ENCODE results near the gene PAX7. TPM values are rescaled to one million over a fixed set of nuclear protein-coding genes. Genes with fewer than 3 reads are reported as not detected.

The PAX7 gene
- total and polyA plus RNA-seq, 9 of the 15 experiments (the other 6 are each of a cell fraction or from before 2014, with no cell fraction given) = not detected

DNA sequence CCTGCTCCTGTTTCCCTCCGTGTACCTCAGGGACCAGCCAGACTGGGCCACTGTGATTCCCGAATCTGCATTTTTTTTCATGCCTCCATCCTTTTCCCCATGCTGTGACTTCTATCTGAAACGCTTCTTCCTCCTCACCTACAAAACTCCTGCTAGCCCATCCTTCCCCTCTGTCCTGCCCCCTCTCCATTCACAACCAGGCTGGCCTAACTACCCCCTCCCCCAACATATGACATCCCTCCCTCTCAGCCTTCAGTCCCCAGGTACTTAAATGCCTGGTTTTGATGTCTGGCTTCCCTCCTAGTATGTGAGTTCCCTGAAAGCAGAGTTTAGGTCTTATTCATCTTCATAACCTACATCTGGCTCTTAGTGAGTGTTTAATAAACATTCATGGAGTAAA lies 146.1 kb downstream of the PAX7 start:
- no peaks in the 10 kb centered on the region for H3K9me3 ChIP-seq (replicated peaks; ENCODE audit: control insufficient read depth, insufficient read depth, low read depth, low read length)
- no peak for TF ChIP-seq ZNF3 (CRISPR knock-in tag; IDR thresholded peaks at IDR 0.05)
- TF ChIP-seq GATA2 (CRISPR knock-in tag; IDR thresholded peaks at IDR 0.05) = no peak
- TF ChIP-seq CLOCK (CRISPR knock-in tag; IDR thresholded peaks at IDR 0.05; ENCODE audit: borderline replicate concordance) = no peak
- TF ChIP-seq GTF2E2 (tag; IDR thresholded peaks at IDR 0.05) = no peak
- no peak for TF ChIP-seq ZNF561 (CRISPR knock-in tag; conservative IDR thresholded peaks at IDR 0.05)
- no peak for TF ChIP-seq CEBPG (CRISPR knock-in tag; IDR thresholded peaks at IDR 0.05)
- TF ChIP-seq CEBPG (tag; conservative IDR thresholded peaks at IDR 0.05 in 1 of 2, IDR thresholded peaks at IDR 0.05 in 1 of 2) = no peak
- TF ChIP-seq FOXJ2 (tag; IDR thresholded peaks at IDR 0.05) = no peak
- TF ChIP-seq ILF3 (IDR thresholded peaks at IDR 0.05; ENCODE audit: borderline replicate concordance) = no peak
- TF ChIP-seq PCBP2 (IDR thresholded peaks at IDR 0.05; ENCODE audit: low read depth, low read length, poor library complexity, severe bottlenecking) = no peak
- TF ChIP-seq REST (IDR thresholded peaks at IDR 0.05; ENCODE audit: borderline replicate concordance) = no peak
- no peak for TF ChIP-seq REST (CRISPR knock-in tag; IDR thresholded peaks at IDR 0.05; ENCODE audit: low read depth)
- no peak for TF ChIP-seq ZNF75A (CRISPR knock-in tag; IDR thresholded peaks at IDR 0.05)

More for the DNA sequence above, 146.1 kb downstream of the PAX7 start:
- ChIA-PET CTCF (ENCODE audit: low intra/inter-chr PET ratio) (no interaction called here), POLR2A (no interaction called here)
- H3K4me2 ChIP-seq (ENCODE audit: insufficient read depth, low read length) = no peak overlapping the region
- intact Hi-C loops (cut with micrococcal nuclease) (no loop called here), in situ Hi-C loops (cut with MboI) (no loop called here)
- no peaks in the 10 kb centered on the region for H3K79me2 ChIP-seq (ENCODE audit: control insufficient read depth, insufficient read depth, low read length)
- ATAC-seq (no peak), FAIRE-seq (no peak), DNase-seq (ENCODE audit: extremely low read depth in 1 of 4, low spot score in 3 of 4) (no peak)
- H3K4me3 ChIP-seq = no peak overlapping the region
- H3K27me3 ChIP-seq (ENCODE audit: control insufficient read depth in 2 of 2, insufficient read depth in 2 of 2, low read length in 2 of 2) = peaks cover 40 to 54% of the 10 kb centered on the region in 2 experiments
- no peak overlapping the region for H3K27ac ChIP-seq (ENCODE audit: extremely low read depth, low read depth, low read length)
- H3K4me1 ChIP-seq (replicated peaks in 1 of 2; ENCODE audit: control insufficient read depth in 2 of 2, insufficient read depth in 2 of 2, low read length in 2 of 2) = no peaks in the 10 kb centered on the region
- WGBS (ENCODE audit: insufficient coverage, low coverage, missing lambda C conversion rate) = 3% methylated on average over 3 of the region's 3 CpGs
- no peak overlapping the region for H2AFZ ChIP-seq (ENCODE audit: low read depth, low read length)
- no peaks in the 10 kb centered on the region for H3K36me3 ChIP-seq (ENCODE audit: control insufficient read depth, insufficient read depth, low read length)
- H4K20me1 ChIP-seq (replicated peaks; ENCODE audit: control insufficient read depth, insufficient read depth, low read length) = peaks cover 12% of the 10 kb centered on the region
- H3K9me1 ChIP-seq (ENCODE audit: control insufficient read depth, insufficient read depth, low read length) = no peaks in the 10 kb centered on the region
- BruUV-seq (replicated peaks) = no TSS peak
- no peak overlapping the region for H3K9ac ChIP-seq (ENCODE audit: insufficient read depth in 1 of 2, low read depth in 2 of 2, low read length in 2 of 2)
